H1 (cell line): Measurements from ENCODE around the gene ANKLE1. TPM values are rescaled to one million over a fixed set of nuclear protein-coding genes. Genes with fewer than 3 reads are reported as not detected.

Experiments used
- BACH1 ChIP-seq: IDR thresholded peaks from 2 replicates; pipeline ENCODE4 v1.6.1; 2012; ENCODE audit warnings: low read length, improper control_type of control experiment
- BRCA1 ChIP-seq: IDR thresholded peaks from 2 replicates; pipeline ENCODE4 v1.6.1; 2012; ENCODE audit warnings: low read depth, low read length, improper control_type of control experiment
- JUN ChIP-seq: IDR thresholded peaks from 2 replicates; pipeline ENCODE4 v1.6.1; 2011; ENCODE audit warnings: low read depth, mild to moderate bottlenecking, improper control_type of control experiment, low read length
- JUND ChIP-seq: IDR thresholded peaks from 2 replicates; pipeline ENCODE4 v1.6.1; 2011; ENCODE audit warnings: mild to moderate bottlenecking, improper control_type of control experiment, low read length
- KDM4A ChIP-seq: IDR thresholded peaks from one replicate; pipeline ENCODE4 v1.7.1; 2012; ENCODE audit warnings: low read depth, mild to moderate bottlenecking, moderate library complexity, low read length, inconsistent platforms; ENCODE audit not compliant: severe bottlenecking
- NRF1 ChIP-seq: IDR thresholded peaks from 2 replicates; pipeline ENCODE4 v1.6.1; 2011; ENCODE audit warnings: mild to moderate bottlenecking, low read depth, low read length, improper control_type of control experiment
- PHF8 ChIP-seq: fragments of 200-600 bp; sonication (generic); conservative IDR thresholded peaks from 2 replicates; pipeline ENCODE4 v1.7.1; 2012; ENCODE audit warnings: low read depth, mild to moderate bottlenecking, inconsistent platforms, low read length, moderate library complexity
- POLR2A ChIP-seq, 2 experiments: IDR thresholded peaks; 1 replicate in 1 of 2; 2 replicates in 1 of 2; pipeline ENCODE4 v1.6.1; 2011; ENCODE audit warnings: low read depth in 2 of 2, low read length in 2 of 2, mild to moderate bottlenecking in 2 of 2; ENCODE audit errors: control extremely low read depth in 1 of 2
- RAD21 ChIP-seq, 2 experiments: IDR thresholded peaks in 1 of 2; conservative IDR thresholded peaks in 1 of 2; 2 replicates each; pipeline ENCODE4 v1.6.1; 2011; ENCODE audit warnings: low read depth in 2 of 2, low read length in 2 of 2, improper control_type of control experiment in 1 of 2, inconsistent platforms in 1 of 2, mild to moderate bottlenecking in 1 of 2, moderate library complexity in 1 of 2
- SIN3A ChIP-seq, 2 experiments: IDR thresholded peaks in 1 of 2; conservative IDR thresholded peaks in 1 of 2; 2 replicates each; pipeline ENCODE4 v1.6.1; 2011 to 2012; ENCODE audit warnings: low read length in 2 of 2, improper control_type of control experiment in 1 of 2, low read depth in 1 of 2, mild to moderate bottlenecking in 1 of 2
- SP1 ChIP-seq: IDR thresholded peaks from 2 replicates; pipeline ENCODE4 v1.6.1; 2011; ENCODE audit warnings: low read depth, low read length
- SP4 ChIP-seq: IDR thresholded peaks from 2 replicates; pipeline ENCODE4 v1.6.1; 2012; ENCODE audit warnings: low read length, inconsistent platforms
- SUZ12 ChIP-seq: fragments of 200-600 bp; sonication (generic); IDR thresholded peaks from 2 replicates; pipeline ENCODE4 v1.6.1; 2012; ENCODE audit warnings: mild to moderate bottlenecking, inconsistent platforms, low read length, moderate library complexity, mixed read lengths
- TAF1 ChIP-seq: IDR thresholded peaks from 2 replicates; pipeline ENCODE4 v1.6.1; 2011; ENCODE audit warnings: mild to moderate bottlenecking, low read depth, low read length
- TAF7 ChIP-seq: optimal IDR thresholded peaks from 2 replicates; pipeline ENCODE3; 2011; ENCODE audit warnings: low read depth, mild to moderate bottlenecking, inconsistent platforms, low read length, moderate library complexity, borderline replicate concordance
- TBP ChIP-seq: IDR thresholded peaks from 2 replicates; pipeline ENCODE4 v1.6.1; 2011; ENCODE audit warnings: low read depth, low read length, improper control_type of control experiment
- TEAD4 ChIP-seq: IDR thresholded peaks from 2 replicates; pipeline ENCODE4 v1.6.1; 2012; ENCODE audit warnings: low read depth, low read length, inconsistent platforms, mixed read lengths
- polyA plus RNA-seq, 7 experiments: library from polyadenylated mRNA; depleted of rRNA in 3 of 7; stranded (reverse) in 5 of 7; unstranded in 2 of 7; fragments of >200 nt in 5 of 7; fragments of 200-250 nt in 2 of 7; gene quantifications; 1 replicate in 5 of 7; 2 replicates in 1 of 7; 4 replicates in 1 of 7; pipeline versions ENCODE4 v1.2.1 to v1.2.3, GENCODE V29; 2011 to 2013; ENCODE audit warnings: missing spikeins in 2 of 7, mixed read lengths in 2 of 7
- total RNA-seq: library from RNA; stranded (reverse); fragmentation: NEBNext Ultra II Directional; extraction: Animal tissue kit (Norgen Biotek cat#: 25700); gene quantifications from 2 replicates; pipeline ENCODE4 v1.2.1, GENCODE V29; 2021
- TF ChIP-seq, protein P1 (sequence below), 3 experiments: IDR thresholded peaks; 1 replicate in 2 of 3; 2 replicates in 1 of 3; pipeline versions ENCODE4 v1.5.1 to v1.6.1; 2011; ENCODE audit warnings: low read length in 3 of 3, mild to moderate bottlenecking in 3 of 3, inconsistent platforms in 2 of 3, low read depth in 1 of 3, moderate library complexity in 1 of 3; ENCODE audit not compliant: insufficient read depth in 1 of 3; ENCODE audit errors: control extremely low read depth in 1 of 3
- TF ChIP-seq, protein P2 (sequence below): IDR thresholded peaks from 2 replicates; pipeline ENCODE4 v1.6.1; 2011; ENCODE audit warnings: low read length, improper control_type of control experiment
- TF ChIP-seq, protein P3 (sequence below): IDR thresholded peaks from 2 replicates; pipeline ENCODE4 v1.6.1; 2012; ENCODE audit warnings: inconsistent platforms

Gene ANKLE1
- total and polyA plus RNA-seq, 2 of the 8 experiments (the other 6 are each of a cell fraction or from before 2014, with no cell fraction given), result 6.1 to 9.6 TPM

DNA sequence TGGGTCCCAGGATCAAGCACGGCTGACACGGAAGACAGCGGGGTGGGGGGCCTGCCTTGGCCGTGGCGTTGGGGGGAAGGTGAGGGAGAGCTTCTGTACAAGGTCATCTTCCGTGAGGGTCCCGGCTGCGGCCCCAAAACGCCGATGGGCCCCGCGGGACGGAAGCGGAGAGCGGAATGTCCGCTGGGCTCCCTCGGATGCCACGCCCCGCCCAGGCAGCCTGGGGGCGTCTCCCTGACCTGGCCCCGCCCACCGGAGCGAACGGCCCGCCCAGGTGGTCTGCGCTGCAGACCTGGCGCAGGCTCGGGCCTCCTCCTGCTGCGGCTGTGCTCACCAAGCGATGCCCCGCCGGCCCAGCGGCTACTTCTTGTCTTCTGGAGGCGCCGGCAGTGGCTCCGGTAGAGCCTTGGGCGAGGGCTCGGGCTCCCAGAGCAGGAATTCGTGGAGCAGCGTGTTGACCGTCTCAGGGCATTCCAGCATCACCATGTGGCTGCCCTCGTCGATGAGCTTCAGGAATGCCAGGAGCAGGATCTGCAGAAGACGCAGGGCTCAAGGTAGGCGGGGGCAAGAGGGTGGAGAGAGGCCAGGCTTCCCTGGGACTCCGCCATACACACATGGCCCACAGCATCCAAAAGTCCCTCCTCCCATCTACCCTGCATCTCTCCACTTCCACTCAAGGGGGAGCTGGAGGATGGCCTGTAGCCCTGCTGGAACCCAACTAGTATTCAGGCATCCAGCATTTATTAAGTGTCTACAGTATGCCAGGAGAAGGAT lies 10.8 kb downstream of the ANKLE1 start (continued):
- TF ChIP-seq, protein P1, sequence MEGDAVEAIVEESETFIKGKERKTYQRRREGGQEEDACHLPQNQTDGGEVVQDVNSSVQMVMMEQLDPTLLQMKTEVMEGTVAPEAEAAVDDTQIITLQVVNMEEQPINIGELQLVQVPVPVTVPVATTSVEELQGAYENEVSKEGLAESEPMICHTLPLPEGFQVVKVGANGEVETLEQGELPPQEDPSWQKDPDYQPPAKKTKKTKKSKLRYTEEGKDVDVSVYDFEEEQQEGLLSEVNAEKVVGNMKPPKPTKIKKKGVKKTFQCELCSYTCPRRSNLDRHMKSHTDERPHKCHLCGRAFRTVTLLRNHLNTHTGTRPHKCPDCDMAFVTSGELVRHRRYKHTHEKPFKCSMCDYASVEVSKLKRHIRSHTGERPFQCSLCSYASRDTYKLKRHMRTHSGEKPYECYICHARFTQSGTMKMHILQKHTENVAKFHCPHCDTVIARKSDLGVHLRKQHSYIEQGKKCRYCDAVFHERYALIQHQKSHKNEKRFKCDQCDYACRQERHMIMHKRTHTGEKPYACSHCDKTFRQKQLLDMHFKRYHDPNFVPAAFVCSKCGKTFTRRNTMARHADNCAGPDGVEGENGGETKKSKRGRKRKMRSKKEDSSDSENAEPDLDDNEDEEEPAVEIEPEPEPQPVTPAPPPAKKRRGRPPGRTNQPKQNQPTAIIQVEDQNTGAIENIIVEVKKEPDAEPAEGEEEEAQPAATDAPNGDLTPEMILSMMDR (IDR thresholded peaks at IDR 0.05; ENCODE audit: control extremely low read depth in 1 of 3, insufficient read depth in 1 of 3, low read depth in 1 of 3, low read length in 3 of 3), result peak; percentile 69 to 81 (median 74)
- TF ChIP-seq BRCA1 (no peak), NRF1 (peak; percentile 43), TBP (peak; percentile 81), PHF8 (peak; percentile 88), TAF1 (peak; percentile 79; the same call in 1 of the 2 replicates), RAD21 (IDR thresholded peaks at IDR 0.05 in 1 of 2, conservative IDR thresholded peaks at IDR 0.05 in 1 of 2; ENCODE audit: low read depth in 2 of 2, low read length in 2 of 2) (peak; percentile 72 to 74), TAF7 (peak; percentile 53), BACH1 (0 out of 2 replicates have a peak, but pooled peaks have one; percentile 4), SP1 (no peak), SP4 (peak; percentile 80; the same call in 1 of the 2 replicates), JUND (0 out of 2 replicates have a peak, but pooled peaks have one; percentile 23), SIN3A (conservative IDR thresholded peaks at IDR 0.05 in 1 of 2, IDR thresholded peaks at IDR 0.05 in 1 of 2; ENCODE audit: low read depth in 1 of 2, low read length in 2 of 2) (peak; percentile 50 to 63; a peak in 1 of 4 replicates), SUZ12 (no peak), KDM4A (peak; percentile 69), JUN (no peak), POLR2A (IDR thresholded peaks at IDR 0.05; ENCODE audit: control extremely low read depth in 1 of 2, low read depth in 2 of 2, low read length in 2 of 2) (peak; percentile 65 to 93), TEAD4 (peak; percentile 86)
- TF ChIP-seq, protein P2, sequence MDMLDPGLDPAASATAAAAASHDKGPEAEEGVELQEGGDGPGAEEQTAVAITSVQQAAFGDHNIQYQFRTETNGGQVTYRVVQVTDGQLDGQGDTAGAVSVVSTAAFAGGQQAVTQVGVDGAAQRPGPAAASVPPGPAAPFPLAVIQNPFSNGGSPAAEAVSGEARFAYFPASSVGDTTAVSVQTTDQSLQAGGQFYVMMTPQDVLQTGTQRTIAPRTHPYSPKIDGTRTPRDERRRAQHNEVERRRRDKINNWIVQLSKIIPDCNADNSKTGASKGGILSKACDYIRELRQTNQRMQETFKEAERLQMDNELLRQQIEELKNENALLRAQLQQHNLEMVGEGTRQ, result no peak
- TF ChIP-seq, protein P3, sequence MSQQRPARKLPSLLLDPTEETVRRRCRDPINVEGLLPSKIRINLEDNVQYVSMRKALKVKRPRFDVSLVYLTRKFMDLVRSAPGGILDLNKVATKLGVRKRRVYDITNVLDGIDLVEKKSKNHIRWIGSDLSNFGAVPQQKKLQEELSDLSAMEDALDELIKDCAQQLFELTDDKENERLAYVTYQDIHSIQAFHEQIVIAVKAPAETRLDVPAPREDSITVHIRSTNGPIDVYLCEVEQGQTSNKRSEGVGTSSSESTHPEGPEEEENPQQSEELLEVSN, result peak; percentile 78
